ENCODE results near the gene CDC16. TPM values are rescaled to one million over a fixed set of nuclear protein-coding genes. Genes with fewer than 3 reads are reported as not detected.

CDC16 gene
- total RNA-seq, 1 experiment from 2014 or later, result 61.0 TPM

DNA sequence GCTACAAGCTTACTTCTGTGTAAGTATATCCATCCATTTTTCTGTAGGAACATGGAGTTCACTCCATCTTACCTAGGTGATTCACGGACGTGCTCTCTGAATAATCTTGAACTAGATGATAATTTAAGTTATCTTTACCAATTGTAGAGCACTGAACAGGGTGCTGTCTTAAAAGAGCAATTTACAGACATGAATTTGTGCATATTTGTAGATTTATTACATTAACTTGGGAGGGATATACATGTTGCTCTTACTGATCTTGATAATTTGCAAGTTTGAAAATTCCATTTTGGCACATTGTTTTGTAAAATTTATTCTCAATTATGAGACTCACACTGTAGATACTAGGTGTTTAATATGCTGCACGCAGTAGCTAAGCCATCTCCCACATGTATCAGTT is 9.3 kb downstream of the CDC16 start:
- Histone ChIP-seq H3K9ac (ENCODE audit: low read length) (no peak overlapping the region), H3K4me2 (ENCODE audit: low read length) (no peak overlapping the region), H3K9me3 (ENCODE audit: control insufficient read depth in 1 of 2, insufficient read depth in 1 of 2, low read depth in 1 of 2, low read length in 2 of 2) (no peaks in the 10 kb centered on the region), H2AFZ (ENCODE audit: low read depth, low read length, poor library complexity, severe bottlenecking) (no peak overlapping the region), H3K27me3 (ENCODE audit: insufficient read depth, low read length) (no peaks in the 10 kb centered on the region), H3K9me2 (ENCODE audit: insufficient read depth) (no peaks in the 10 kb centered on the region), H4K20me1 (ENCODE audit: insufficient read depth) (peaks cover 7% of the 10 kb centered on the region; the same call in 1 of the 2 replicates), H3K4me1 (ENCODE audit: control insufficient read depth in 1 of 2, insufficient read depth in 2 of 2, low read length in 2 of 2) (no peaks in the 10 kb centered on the region), H3K79me2 (ENCODE audit: insufficient read depth, low read length) (no peaks in the 10 kb centered on the region; the same call in 1 of the 2 replicates), H3K4me3 (replicated peaks in 1 of 2; ENCODE audit: low read depth in 1 of 2, low read length in 2 of 2) (no peak overlapping the region), H3K27ac (ENCODE audit: low read depth, low read length) (no peak overlapping the region), H3K36me3 (ENCODE audit: control insufficient read depth in 1 of 2, insufficient read depth in 2 of 2, low read length in 2 of 2) (peaks cover 75 to 84% of the 10 kb centered on the region in 2 experiments)
- intact Hi-C loops (cut with micrococcal nuclease), result no loop called here
- ChIA-PET POLR2A (no interaction called here), CTCF (no interaction called here), RAD21 (ENCODE audit: low non-redundant PET in 1 of 2, low total read pairs in 2 of 2, uncharacterized antibody in 2 of 2, unreplicated experiment in 2 of 2) (no interaction called here)
- TF ChIP-seq ZFX (IDR thresholded peaks at IDR 0.05), result no peak
- DNase-seq (ENCODE audit: low read depth, low spot score) (no peak), ATAC-seq (no peak)
- BruUV-seq (replicated peaks), result no TSS peak

- no peaks in the 10 kb centered on the region; the same call in 1 of the 2 replicates for H3K79me2 ChIP-seq (ENCODE audit: insufficient read depth, low read length)
- CTCF ChIA-PET, result no interaction called here
- ATAC-seq, result peak; percentile 53; the same call in 1 of the 2 replicates
- no TSS peak for BruUV-seq (replicated peaks)
- H3K4me1 ChIP-seq (ENCODE audit: control insufficient read depth in 1 of 2, insufficient read depth in 2 of 2, low read length in 2 of 2), result no peaks in the 10 kb centered on the region
- no peak overlapping the region for H3K4me2 ChIP-seq (ENCODE audit: low read length)
- DNase-seq (ENCODE audit: low read depth, low spot score), result no peak
- peaks cover 7% of the 10 kb centered on the region; the same call in 1 of the 2 replicates for H4K20me1 ChIP-seq (ENCODE audit: insufficient read depth)
- H2AFZ ChIP-seq (ENCODE audit: low read depth, low read length, poor library complexity, severe bottlenecking), result no peak overlapping the region
- peaks cover 72 to 81% of the 10 kb centered on the region in 2 experiments for H3K36me3 ChIP-seq (ENCODE audit: control insufficient read depth in 1 of 2, insufficient read depth in 2 of 2, low read length in 2 of 2)
- H3K4me3 ChIP-seq (replicated peaks in 1 of 2; ENCODE audit: low read depth in 1 of 2, low read length in 2 of 2), result no peak overlapping the region
- POLR2A ChIA-PET, result no interaction called here
- no peak overlapping the region for H3K9ac ChIP-seq (ENCODE audit: low read length)
- no peaks in the 10 kb centered on the region for H3K9me2 ChIP-seq (ENCODE audit: insufficient read depth)
- H3K27ac ChIP-seq (ENCODE audit: low read depth, low read length), result no peak overlapping the region
- peak in 1 of 3 experiments; percentile 16; a peak in 1 of 6 replicates for TF ChIP-seq CTCF (IDR thresholded peaks at IDR 0.05 in 2 of 3, conservative IDR thresholded peaks at IDR 0.05 in 1 of 3; ENCODE audit: borderline replicate concordance in 1 of 3, insufficient read depth in 1 of 3, low read depth in 2 of 3, low read length in 2 of 3)
- no peak for TF ChIP-seq EZH2 (IDR thresholded peaks at IDR 0.05)
- no peaks in the 10 kb centered on the region for H3K9me3 ChIP-seq (ENCODE audit: control insufficient read depth in 1 of 2, insufficient read depth in 1 of 2, low read depth in 1 of 2, low read length in 2 of 2)
- RAD21 ChIA-PET (ENCODE audit: low non-redundant PET in 1 of 2, low total read pairs in 2 of 2, uncharacterized antibody in 2 of 2, unreplicated experiment in 2 of 2), result no interaction called here
- no peaks in the 10 kb centered on the region for H3K27me3 ChIP-seq (ENCODE audit: insufficient read depth, low read length)
- intact Hi-C loops (cut with micrococcal nuclease), result no loop called here
Observed at GRCh38 chr13:114244637-114245036, 9.9 kb downstream of the CDC16 start.
